GM21528 (cell line): ENCODE results near the gene SLX9.

Source experiments
- ATAC-seq: cut with Tn5 transposase; IDR thresholded peaks from one replicate; pipeline ENCODE4 v1.9.1; 2021; ENCODE audit warnings: mild to moderate bottlenecking, moderate library complexity; ENCODE audit not compliant: unreplicated experiment, low FRiP score

The SLX9 gene, protein sequence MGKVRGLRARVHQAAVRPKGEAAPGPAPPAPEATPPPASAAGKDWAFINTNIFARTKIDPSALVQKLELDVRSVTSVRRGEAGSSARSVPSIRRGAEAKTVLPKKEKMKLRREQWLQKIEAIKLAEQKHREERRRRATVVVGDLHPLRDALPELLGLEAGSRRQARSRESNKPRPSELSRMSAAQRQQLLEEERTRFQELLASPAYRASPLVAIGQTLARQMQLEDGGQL

DNA sequence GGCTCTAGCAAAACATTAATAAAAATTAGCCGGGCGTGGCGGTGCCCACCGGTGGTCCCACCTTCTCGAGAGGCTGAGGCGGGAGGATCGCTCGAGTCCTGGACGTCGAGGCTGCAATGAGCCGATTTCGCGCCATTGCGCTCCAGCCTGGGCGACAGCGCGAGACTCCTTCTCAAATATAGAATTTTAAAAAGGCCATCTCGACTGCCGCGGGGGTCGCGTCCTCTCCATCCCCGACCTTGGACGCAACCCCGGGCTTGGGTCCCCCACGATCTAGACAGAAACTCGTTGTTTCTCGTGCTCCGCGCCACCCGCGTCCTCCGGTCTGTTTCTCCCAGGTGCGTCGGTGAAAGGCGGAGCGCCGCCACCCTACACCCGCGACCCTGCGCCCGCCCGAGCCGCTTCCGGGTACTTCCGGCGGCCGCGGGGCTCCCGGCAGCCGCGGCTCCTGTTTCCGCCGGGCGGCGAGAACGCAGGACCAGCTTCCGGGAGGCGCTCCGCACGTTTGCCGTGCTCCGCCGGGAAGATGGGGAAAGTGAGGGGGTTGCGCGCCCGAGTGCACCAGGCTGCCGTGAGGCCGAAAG is at the start of gene SLX9:
Gene SLX9 (plus strand): TSS at position 498 of the 584 bp plus-strand sequence. CDS start 29 bp downstream, at position 527.
- peak; percentile 72 for ATAC-seq

DNA sequence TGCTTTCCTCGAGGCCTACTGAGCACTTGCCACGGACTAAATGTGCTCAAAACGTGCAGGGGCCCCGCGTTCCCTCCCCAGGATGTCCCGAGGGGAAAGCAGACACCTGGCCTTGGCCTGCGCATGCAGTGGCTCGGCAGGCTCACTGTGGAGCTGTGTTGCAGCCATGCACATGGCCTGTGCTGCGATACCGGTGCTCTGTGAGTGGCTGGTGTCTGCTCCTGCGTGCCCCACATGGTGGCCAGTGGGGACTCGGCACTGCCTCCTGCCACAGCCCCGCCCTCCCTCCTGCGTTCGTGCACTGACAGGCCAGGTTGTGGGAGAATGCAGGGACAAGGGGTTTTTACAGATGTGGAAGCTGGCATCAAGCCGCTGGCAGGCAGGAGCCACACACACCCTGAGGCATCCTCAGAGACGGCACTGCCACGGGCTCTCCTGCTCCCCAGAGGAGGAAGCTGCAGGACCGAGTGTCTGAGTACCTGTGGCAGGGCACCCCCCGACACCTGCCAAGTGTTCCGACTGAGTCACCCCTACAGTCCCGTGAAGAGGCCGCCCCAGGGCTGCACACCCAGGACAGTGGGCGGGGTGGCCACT is 49.4 kb upstream of the SLX9 start:
- no peak for ATAC-seq

DNA sequence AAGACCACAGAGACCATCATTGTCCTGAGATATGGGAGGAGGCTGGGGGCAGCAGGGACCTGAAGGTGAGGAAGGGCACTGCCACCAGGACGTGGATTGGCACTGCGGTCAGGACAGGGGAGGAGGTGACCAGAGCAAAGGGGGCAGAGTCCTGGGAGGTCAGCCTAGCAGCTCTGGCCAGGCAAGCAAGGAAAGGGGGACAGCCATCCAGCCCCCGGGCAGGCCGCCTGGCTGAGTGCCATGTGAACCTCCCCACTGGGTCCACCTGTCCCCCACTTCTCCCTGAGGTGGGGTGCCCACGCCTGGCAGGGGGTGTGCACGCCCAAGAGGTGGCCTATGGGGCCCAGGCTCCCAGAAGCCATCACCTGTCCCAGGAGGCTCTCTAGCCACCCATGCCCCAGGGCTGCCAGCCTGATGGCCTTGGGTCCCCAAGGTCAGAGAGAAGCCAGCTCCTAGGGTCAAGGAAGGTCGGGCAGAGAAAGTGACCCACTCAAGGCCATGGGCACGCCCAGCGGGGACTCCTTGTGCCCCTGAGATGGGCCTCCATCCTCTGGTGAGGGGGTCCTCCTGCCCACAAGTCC is 48.8 kb upstream of the SLX9 start:
- no peak for ATAC-seq

DNA sequence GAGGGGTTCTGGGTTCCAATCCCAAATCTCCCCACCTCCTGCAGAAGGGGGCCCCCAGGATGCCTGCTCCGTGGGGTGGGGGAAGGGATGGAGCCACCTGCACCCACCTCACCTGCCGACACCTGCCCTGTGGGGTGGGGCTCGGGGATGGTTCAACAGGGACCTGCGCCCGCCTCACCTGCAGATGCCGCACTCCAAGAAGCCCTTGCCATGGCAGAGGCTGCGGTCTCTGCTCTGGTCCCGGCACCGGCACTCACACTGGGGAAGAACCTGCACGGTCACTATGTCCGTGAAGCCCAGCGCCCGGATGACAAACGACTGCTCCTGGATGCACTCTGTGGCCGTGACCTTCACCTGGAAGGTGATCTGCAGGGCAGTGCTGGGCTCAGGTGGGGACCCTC is 48.2 kb upstream of the SLX9 start:
- ATAC-seq = no peak

DNA sequence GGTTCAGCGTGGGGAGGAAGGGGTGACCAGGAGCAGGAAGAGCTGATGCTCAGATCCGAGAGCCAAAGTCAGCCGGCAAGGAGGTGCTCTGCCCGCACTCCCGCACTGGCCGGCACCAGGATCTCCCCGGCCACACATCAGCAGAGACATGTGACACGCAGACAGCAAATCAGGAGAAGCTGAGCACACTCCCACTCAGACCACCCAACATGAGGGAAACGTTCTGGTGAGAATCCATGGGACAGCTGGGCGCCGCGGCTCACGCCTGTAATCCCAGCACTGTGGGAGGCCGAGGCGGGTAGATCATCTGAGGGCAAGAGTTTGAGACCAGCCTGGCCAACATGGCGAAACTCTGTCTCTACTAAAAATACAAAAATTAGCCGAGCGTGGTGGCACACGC is 47.7 kb upstream of the SLX9 start:
- ATAC-seq = no peak

DNA sequence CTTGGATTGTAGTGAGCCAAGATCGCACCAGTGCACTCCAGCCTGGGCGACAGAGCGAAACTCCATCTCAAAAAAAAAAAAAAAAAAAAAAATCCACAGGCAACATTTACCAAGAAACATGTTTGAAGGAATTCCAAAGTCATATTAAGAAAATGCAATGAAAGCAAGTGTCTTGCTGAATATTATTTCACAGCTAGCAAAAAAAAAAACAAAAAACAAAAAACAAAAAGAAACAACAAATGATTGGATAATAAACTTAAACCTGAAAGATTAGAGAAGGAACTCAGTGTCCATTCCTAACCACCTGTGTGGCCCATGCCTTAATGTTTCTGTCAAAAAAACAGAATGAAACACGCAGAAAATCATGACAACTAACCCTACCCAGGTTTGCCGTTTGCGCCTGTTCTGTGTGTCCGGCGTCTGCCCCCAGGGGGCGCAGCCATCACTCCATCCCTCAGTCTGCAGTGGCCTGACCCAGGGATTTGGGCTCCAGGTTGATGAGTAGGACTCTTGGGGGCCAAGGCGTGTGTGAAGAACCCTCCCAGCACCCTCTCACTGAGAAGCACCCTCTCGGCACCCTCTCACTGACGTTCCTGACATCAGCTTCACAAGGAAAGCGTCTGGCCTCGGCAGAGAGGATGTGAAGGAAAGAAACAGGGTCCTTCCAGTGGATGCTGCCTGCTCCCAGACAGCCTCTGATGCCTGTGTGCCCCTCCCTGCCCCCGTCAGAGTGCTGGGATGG is 47.1 kb upstream of the SLX9 start:
- no peak for ATAC-seq

DNA sequence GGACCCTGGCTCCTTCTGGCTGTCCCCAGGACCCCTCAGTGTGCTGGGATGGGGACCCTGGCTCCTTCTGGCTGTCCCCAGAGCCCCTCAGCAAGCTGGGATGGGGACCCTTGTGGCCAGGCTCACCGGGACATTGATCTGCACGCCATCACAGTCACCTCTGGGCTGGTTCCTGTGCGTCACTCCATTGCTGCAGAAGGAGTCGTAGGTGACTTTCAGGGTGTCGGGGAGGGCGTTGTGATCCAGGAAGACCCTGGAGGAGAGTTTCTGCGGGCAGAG is 46.6 kb upstream of the SLX9 start:
- ATAC-seq = no peak

DNA sequence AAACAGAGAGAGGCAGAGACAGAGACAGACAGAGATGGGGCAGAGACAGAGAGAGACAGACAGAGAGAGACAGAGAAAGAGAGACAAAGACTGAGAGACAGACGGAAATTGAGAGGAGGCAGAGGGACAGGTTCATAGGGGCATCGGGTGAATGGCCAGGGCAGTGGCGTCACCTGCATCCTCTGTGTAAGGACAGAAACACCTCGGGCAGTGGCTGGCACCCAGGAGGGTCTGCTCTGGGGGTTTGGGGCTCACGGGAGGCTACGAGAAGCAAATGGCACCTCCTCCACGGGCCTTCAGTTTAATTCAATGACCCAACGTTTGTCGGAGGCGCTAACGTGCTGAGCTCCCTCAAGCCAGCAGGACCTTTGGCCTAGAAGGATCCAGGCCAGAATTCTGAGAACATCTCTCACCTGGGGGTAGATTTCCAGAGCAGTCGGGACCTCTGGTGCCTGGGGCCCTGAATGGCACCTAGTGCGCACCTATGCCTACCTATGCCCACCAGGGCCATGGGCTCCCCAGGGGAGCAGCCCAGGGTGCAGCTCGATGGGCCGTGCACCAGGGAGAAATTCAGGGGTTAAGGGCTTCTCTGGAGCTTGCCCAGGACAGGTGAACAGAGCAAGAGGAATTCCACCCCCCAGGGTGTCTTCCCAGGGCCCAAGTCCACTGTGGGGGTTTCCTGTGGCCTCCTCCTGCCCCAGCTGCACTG is 45.7 kb upstream of the SLX9 start:
- no peak for ATAC-seq

DNA sequence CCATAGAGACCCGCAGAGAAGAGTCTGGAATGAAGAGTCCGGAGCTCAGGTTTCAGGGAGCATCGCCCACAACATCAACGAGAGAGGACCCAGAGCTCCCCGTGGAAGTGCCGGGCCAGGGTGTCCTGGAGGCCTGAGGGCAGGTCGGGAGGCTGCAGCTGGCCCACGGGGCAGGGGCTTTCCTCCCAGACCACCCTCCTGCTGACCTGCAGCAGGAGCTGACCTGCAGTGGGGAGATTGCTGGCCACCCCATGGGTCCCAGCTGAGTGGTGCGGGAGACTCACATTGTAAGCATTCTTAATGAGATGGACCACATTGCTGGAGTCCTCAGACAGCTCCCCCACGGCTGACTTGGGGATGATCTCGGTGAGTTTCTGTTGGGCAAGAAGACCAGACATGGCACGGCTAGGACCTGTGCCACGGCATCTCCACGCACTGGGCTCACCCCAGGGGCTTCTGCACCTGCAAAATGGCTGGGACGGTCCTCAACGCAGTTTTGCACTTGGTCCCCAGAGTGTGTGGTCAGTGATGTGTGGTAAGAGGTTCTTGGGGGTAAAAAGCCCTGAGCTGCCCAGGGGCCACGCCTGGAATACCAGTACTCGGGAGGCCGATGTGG is 45.0 kb upstream of the SLX9 start:
- ATAC-seq = no peak

DNA sequence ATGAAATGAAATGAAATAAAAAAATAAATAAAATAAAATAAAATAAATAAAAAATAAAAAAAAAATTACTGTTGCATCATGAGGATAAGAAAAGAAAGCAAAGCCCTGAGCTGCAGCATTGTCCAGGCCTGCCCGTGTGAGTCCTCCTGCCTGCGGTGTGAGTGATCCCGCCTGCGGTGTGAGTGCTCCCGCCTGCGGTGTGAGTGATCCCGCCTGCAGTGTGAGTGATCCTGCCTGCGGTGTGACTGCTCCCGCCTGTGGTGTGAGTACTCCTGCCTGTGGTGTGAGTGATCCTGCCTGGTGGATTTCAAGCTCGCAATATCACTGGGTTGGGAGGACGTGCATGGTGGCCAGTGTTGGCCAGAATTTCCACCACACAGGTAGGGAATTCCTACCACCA is 44.0 kb upstream of the SLX9 start:
- no peak for ATAC-seq

DNA sequence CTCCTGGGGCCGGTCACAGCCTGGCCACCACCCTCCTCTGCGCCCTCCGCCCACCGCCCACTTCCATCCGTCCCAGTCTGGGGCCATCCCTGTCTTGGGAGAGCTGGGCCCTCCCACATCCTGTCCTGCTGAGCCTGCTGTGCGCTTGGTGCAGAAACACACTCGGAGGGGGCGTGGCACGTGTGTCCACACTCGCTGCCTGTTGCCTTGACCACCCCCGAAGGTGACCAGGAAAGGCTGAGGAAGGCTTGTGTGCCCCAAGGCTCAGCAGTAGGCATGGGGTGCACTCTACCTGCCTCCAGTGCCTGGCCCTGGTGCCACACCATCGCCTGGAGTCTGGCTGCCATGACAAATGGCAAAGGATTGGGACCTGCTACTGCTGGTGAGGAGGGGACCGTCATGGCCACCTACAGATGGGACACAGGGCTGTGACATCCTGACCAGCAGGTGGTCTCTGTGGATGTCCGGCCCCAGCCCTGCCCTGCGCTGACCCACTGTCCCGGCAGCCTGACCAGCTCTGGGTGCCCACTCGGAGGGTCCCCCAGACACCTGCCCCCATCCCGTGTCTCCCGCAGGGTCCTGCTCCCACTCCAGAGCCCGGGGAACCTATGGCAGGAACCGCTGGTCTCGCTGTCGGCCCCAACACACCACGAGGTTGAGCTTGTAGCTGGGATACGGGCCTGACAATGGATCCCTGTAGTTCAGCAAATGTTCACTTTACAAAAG is 43.1 kb upstream of the SLX9 start:
- ATAC-seq = no peak

DNA sequence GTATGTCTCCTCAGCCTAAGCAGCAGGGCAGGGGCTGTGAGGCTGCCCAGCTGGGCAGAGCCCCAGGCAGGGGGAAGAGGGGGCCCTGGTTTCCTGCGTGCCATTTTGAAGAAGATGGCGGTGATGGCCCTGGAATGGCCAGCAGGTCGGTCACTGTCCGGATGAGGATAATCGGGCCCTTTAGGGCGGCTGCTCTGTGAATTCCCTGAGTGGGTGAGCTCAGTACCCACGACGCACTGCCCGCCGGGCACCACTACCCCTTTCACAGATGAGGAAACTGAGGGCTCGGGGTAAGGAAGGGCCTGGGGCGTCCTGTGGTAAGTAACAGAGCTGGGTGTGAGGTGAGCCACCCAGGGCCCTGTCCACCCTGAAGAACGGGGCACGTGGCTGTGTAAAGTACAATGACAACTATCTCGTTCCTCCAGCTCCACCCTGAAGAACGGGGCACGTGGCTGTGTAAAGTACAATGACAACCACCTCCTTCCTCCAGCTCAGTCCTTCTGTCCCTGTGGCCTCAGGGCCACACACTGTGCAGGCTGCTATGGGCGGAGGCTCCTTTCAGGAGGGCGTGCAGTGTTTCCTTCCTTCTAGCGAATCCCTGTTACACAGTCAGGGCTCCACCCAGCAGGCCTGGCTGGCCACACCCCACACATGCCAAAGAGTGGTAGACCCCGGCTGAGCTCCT is 42.4 kb upstream of the SLX9 start:
- ATAC-seq = no peak

DNA sequence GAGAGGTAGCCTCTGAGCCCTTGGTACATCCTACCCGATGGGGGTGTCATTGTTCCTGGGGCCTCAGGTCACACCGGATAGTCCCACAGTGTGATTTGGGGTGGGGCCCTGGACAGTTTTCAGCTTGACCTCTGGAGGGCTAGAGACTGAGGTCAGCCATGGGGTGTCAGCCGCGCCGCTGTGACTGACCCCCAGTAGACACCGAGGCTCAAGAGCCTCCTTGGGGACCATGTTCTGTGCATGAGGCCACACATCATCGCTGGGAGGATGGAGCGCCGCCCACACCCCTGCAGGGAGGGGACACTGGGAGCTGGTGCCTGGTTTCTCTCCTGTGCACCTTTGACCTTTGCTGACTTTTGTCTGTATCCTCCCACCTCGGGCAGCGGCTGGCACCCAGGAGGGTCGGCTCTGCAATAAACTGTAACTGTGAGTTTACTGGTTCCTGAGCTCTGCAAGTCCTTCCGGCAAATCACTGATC is 41.8 kb upstream of the SLX9 start:
- no peak for ATAC-seq

DNA sequence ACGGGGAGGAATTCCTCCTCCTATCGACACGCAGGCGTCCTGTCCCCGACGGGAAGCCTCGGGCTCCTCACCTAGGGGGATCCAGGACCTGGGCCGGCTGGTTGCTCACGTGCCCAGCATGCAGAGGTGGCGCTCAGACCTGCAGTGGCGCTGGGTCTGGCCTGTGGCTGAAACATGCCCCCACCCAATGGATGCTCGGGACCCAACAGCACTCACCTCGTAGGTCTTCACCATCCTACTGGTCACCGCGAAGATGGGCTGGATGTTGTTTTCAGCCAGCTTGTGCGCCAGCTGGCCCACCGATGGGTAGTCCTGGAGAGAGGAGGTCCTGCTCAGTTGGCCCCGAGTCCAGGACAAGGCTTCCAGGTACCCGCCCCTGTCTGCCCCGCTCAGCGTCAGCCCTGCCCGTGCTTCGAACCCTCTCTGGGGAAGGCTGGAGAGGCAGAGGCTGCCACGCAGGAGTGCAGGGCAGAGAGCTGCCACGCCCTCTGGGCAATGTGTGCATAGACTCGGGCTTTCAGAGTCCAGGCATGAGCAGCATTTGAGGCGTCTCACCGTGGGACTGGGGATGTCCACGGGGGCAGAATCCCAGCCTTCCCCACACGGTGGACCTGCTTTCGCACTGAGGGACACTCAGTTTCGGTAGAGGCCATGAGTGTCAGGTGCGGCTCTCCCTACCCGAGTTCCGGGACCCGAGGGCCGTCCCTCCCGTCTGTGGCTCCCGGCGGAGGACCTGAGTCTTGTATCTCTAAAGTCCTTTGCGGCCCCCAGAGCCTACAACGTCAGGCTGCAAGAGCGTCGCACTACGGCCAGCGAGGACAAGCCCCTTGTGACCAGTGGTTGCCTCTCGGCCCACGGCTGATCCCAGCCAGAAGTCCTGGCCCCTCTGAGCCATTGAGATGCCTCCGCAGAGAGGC is 40.7 kb upstream of the SLX9 start:
- ATAC-seq = no peak

DNA sequence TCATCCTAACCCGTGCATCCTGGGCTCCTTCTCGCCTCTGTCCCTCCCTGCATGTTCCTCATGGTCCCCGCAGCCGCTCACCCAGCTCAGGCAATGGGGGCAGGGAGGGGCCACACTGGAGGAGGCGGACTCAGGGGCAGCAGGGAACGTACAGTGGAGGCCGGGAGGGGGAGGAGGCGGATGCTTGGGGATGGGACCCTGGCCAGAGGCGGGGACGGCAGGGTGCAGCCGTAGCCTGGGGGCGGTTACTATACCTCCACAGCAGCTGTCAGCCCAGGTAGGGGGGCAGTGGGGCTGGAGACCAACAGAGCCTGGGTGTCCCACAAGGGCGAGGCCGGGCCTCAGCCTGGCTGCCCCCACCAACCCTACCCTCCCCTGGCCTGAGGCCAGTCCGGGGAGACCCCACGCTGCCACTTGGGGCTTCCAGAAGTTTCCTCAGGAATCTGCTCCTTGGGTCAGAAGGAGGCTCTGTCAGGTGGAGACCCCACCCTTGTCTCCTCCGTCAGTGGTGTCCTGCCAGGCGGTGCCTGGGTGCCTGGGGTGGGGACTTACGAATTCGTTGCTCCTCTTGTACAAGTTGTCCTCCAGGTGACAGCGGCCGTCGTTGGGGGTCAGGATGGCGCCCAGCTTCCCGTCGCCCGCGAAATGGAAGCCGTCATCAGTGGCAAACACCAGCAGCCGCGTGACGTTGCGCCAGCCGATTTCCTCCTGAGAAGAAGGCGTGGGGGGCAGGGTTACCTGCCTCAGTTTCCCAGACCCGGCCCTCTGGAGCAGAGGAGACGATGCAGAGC is 39.9 kb upstream of the SLX9 start:
- no peak for ATAC-seq

DNA sequence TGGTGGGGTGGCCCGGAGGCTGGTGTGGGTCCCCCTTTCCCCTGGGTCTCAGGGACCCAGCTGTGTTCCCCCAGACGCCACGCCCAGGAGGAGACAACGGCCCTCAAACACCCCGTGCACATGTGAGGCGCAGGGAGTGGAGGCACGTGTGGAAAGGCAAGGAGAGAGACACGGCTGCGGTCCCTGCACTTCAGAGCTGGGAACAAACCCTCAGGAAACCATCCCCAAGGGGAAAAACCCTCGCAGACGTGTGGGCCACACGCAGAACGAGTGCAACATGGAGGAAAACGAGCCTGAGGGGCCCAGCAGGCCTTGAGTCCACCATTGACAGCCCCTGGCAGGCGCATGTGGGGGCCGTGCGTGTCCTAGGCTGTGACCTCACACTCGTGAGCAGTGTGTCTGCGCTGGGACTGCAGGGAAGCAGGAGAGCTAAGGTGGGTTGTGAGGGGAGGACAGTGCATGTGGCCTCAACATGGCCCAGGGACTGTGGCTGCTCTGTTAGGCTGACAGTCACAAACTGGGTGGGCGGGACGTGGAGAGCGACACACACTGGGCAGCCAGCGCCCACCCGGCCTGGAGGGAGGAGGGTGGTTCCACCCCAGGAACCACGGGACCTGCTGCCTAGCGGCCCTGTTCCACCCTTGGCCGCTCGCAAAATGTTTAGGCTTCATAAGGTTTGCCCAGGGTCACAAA is 39.1 kb upstream of the SLX9 start:
- no peak for ATAC-seq
